BLaER1 (cell line): ENCODE results near the gene PLXNA3.
"Not testable (repeated sequence)": the region's sequence is repeated elsewhere in the genome, so short reads cannot be mapped to it uniquely, and the experiment has no call there.

Experiments
- H3K27ac ChIP-seq: shearing (Covaris generic); formaldehyde crosslinking; 2 replicates; pipeline ENCODE4 v1.8.1; 2022
- H3K27me3 ChIP-seq: shearing (Covaris generic); formaldehyde crosslinking; 2 replicates; pipeline ENCODE4 v1.8.1; 2022
- H3K36me3 ChIP-seq: shearing (Covaris generic); formaldehyde crosslinking; 2 replicates; pipeline ENCODE4 v1.8.1; 2022
- H3K4me1 ChIP-seq: shearing (Covaris generic); formaldehyde crosslinking; 2 replicates; pipeline ENCODE4 v1.8.1; 2022
- H3K4me2 ChIP-seq: shearing (Covaris generic); formaldehyde crosslinking; 2 replicates; pipeline ENCODE4 v1.8.1; 2022
- H3K4me3 ChIP-seq: shearing (Covaris generic); formaldehyde crosslinking; 2 replicates; pipeline ENCODE4 v1.8.1; 2022
- H3K9ac ChIP-seq: shearing (Covaris generic); formaldehyde crosslinking; 2 replicates; pipeline ENCODE4 v1.8.1; 2022
- H3K9me3 ChIP-seq: shearing (Covaris generic); formaldehyde crosslinking; 2 replicates; pipeline ENCODE4 v1.8.1; 2022
- H4K20me1 ChIP-seq: shearing (Covaris generic); formaldehyde crosslinking; 2 replicates; pipeline ENCODE4 v1.8.1; 2022
- Cebpa-rat ChIP-seq: shearing (Covaris generic); IDR thresholded peaks from 2 replicates; pipeline ENCODE4 v1.8.1; 2022

The PLXNA3 gene

GRCh38 chrX:154490021-154490413 is 31.9 kb downstream of the PLXNA3 start:
- Histone ChIP-seq H3K27me3 (peaks cover 12% of the 10 kb centered on the region), H3K9ac (peak overlapping the region; percentile 82), H3K36me3 (peaks cover 14% of the 10 kb centered on the region), H4K20me1 (peaks cover 12% of the 10 kb centered on the region), H3K4me1 (peaks cover 30% of the 10 kb centered on the region), H3K9me3 (peaks cover 32% of the 10 kb centered on the region), H3K4me3 (peak overlapping the region; percentile 75), H3K4me2 (peak overlapping the region; percentile 80), H3K27ac (peak overlapping the region; percentile 78)
- no peak for TF ChIP-seq Cebpa-rat

DNA sequence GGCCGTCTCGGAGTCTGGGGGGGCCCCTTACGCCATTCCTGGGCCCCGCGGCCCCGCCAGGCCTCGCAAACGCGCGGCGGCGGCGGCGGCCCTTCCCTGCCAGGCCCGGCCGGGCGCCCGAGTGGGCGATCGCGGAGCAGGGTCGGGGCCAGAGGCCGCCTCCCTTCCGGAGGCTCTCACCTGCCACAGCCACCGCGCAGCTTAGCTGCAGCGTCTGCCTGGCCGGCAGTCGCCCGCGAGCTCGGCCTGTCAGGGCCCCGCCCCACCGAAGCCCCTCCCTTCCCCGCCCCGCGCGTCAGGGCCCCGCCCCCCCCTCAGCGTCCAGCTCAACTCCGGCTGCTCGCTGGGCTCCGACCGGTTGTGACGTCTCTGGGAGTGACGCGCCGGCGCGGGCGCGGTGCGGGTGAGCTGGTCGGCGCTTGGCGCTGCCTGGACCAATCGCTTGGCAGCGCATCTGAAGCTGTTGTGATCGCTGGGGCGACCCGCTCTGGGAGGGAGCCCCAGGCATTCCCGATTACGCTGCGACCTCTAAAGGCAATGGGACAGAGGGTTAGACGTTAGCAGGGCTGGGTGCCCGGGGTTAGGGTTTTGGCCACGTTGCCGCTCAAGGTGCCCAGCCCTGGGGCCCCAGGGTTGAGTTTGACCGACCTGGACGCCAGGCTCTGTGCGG is 32.5 kb downstream of the PLXNA3 start, which contains the start of gene SLC10A3:
SLC10A3 (minus strand) TSS at position 216 of the 670 bp plus-strand sequence. CDS start 1,689 bp downstream, outside the sequence.
- Histone ChIP-seq H3K9me3 (peaks cover 32% of the 10 kb centered on the region), H3K4me3 (peak within 1 kb of the TSS; percentile 75), H3K9ac (peak within 1 kb of the TSS; percentile 82), H3K27ac (peak within 1 kb of the TSS; percentile 78), H3K36me3 (peaks cover 11% of the 10 kb centered on the region; the same call in 1 of the 2 replicates), H3K27me3 (peaks cover 17% of the 10 kb centered on the region), H3K4me1 (peaks cover 25% of the 10 kb centered on the region), H3K4me2 (peak within 1 kb of the TSS; percentile 80), H4K20me1 (peaks cover 6% of the 10 kb centered on the region; the same call in 1 of the 2 replicates)
- no peak for TF ChIP-seq Cebpa-rat

DNA sequence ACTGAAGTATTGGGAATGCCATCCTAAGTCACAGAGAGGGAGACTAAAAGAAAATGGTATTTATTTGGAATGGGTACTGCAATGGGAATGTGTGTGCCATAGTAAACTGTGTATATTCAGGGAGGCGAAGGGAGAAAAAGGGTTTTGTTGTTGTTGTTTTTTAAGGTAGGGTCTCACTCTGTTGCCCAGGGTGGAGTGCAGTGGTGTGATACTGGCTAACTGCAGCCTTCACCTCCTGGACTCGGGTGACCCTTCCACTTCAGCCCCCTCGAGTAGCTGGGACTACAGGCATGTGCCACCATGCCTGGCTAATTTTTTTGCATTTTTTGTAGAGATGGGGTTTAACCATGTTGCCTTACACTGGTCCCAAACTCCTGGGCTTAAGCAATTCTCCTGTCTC is 36.6 kb downstream of the PLXNA3 start:
- no peaks in the 10 kb centered on the region for H3K9me3 ChIP-seq
- no peaks in the 10 kb centered on the region for H3K36me3 ChIP-seq
- H3K27ac ChIP-seq: no peak overlapping the region
- H3K4me3 ChIP-seq: no peak overlapping the region
- no peak overlapping the region for H3K9ac ChIP-seq
- peaks cover 13% of the 10 kb centered on the region for H3K4me1 ChIP-seq
- no peak for TF ChIP-seq Cebpa-rat
- H3K4me2 ChIP-seq: no peak overlapping the region
- H4K20me1 ChIP-seq: no peaks in the 10 kb centered on the region
- peaks cover 49% of the 10 kb centered on the region for H3K27me3 ChIP-seq

GRCh38 chrX:154495472-154495922 is 37.4 kb downstream of the PLXNA3 start:
- Histone ChIP-seq H3K4me2 (no peak overlapping the region), H3K27me3 (peaks cover 57% of the 10 kb centered on the region), H3K4me1 (peaks cover 12% of the 10 kb centered on the region), H4K20me1 (no peaks in the 10 kb centered on the region), H3K9ac (no peak overlapping the region), H3K27ac (no peak overlapping the region), H3K4me3 (no peak overlapping the region), H3K9me3 (no peaks in the 10 kb centered on the region), H3K36me3 (no peaks in the 10 kb centered on the region)
- TF ChIP-seq Cebpa-rat: no peak

GRCh38 chrX:154496591-154497137 is 38.6 kb downstream of the PLXNA3 start:
- H3K27me3 ChIP-seq: peaks cover 58% of the 10 kb centered on the region
- H3K4me2 ChIP-seq: not testable (repeated sequence)

DNA sequence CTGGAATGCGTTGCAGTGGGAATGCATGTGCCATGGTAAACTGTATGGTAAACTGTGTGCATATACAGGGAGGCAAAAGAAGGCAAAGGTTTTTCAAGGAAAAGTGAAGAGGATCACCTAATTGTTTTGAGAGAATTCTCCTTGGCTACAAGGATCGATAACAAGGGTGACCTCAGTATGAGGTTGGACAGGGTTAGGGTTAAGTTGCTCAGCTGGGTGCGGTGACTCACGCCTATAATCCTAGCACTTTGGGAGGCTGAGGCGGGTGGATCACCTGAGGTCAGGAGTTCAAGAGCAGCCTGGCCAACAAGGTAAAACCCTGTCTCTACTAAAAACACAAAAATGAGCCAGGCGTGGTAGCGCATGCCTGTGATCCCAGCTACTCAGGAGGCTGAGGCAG is 43.3 kb downstream of the PLXNA3 start:
- H4K20me1 ChIP-seq, H3K9ac ChIP-seq, H3K4me3 ChIP-seq, H3K4me1 ChIP-seq, H3K4me2 ChIP-seq, H3K27ac ChIP-seq: not testable (repeated sequence)
- H3K27me3 ChIP-seq: peaks cover 46% of the 10 kb centered on the region
- peaks cover 16% of the 10 kb centered on the region; the same call in 1 of the 2 replicates for H3K36me3 ChIP-seq
- peaks cover 15% of the 10 kb centered on the region for H3K9me3 ChIP-seq

More at GRCh38 chrX:154496591-154497137, 38.6 kb downstream of the PLXNA3 start:
- H4K20me1 ChIP-seq, H3K4me1 ChIP-seq, H3K9ac ChIP-seq, H3K4me3 ChIP-seq, H3K36me3 ChIP-seq, H3K9me3 ChIP-seq, H3K27ac ChIP-seq: not testable (repeated sequence)

- Histone ChIP-seq H3K27ac (no peak overlapping the region), H3K4me3 (no peak overlapping the region), H3K4me2 (no peak overlapping the region), H3K27me3 (peaks cover 39% of the 10 kb centered on the region), H3K36me3 (peaks cover 23% of the 10 kb centered on the region; the same call in 1 of the 2 replicates), H3K4me1 (0 out of 2 replicates have a peak, but pooled peaks cover 6% of the 10 kb centered on the region), H3K9ac (no peak overlapping the region), H3K9me3 (peaks cover 20% of the 10 kb centered on the region), H4K20me1 (no peaks in the 10 kb centered on the region)
- TF ChIP-seq Cebpa-rat: no peak
Observed at GRCh38 chrX:154502098-154502497, 44.0 kb downstream of the PLXNA3 start.

DNA sequence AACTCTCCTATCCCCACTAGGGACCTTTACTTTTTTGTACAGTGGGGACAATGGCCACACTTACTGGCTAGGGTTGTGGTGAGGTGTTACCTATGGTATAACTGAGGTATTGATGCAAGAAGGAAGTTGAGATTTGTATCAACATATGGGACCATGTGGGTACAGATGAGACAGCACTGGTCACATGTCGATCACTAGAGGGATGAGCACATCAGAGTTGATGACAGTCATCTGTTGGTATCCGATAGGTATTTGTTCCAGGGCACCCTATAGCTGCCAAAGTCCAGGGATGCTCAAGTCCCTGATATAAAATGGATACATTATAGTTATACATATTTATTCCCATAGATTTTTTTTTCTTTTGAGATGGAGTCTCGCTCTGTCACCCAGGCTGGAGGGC is 44.9 kb downstream of the PLXNA3 start:
- Histone ChIP-seq H3K9ac (no peak overlapping the region), H3K4me3 (no peak overlapping the region), H3K4me2 (no peak overlapping the region), H3K27ac (no peak overlapping the region), H3K27me3 (peaks cover 31% of the 10 kb centered on the region), H3K36me3 (peaks cover 31% of the 10 kb centered on the region; the same call in 1 of the 2 replicates), H3K9me3 (peaks cover 28% of the 10 kb centered on the region), H3K4me1 (0 out of 2 replicates have a peak, but pooled peaks cover under 1% of the 10 kb centered on the region), H4K20me1 (no peaks in the 10 kb centered on the region)
- TF ChIP-seq Cebpa-rat: no peak

DNA sequence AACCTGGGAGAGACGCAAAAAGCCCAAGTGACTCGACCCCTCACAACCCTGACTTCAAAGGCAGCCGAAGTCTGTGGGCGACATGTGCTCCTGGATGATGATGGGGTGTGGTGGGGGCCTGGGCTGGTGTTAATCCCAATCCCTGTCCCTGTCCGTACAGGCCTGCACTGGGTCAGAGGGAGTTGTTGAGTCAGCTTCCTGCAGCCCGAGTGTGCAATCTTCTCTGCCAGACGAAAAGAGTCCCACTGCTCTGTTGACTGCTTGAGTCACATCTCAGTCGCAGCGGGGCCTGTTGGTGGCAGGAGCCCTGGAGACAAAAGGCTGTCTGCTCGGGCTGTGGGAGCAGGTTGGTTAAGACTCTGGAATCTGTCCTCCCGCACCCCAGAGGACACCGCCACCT is 47.7 kb downstream of the PLXNA3 start:
- Histone ChIP-seq H4K20me1 (no peaks in the 10 kb centered on the region), H3K9ac (no peak overlapping the region), H3K27me3 (peaks cover 35% of the 10 kb centered on the region), H3K4me1 (no peaks in the 10 kb centered on the region), H3K36me3 (peaks cover 50% of the 10 kb centered on the region; the same call in 1 of the 2 replicates), H3K9me3 (peaks cover 43% of the 10 kb centered on the region), H3K27ac (no peak overlapping the region), H3K4me3 (no peak overlapping the region), H3K4me2 (no peak overlapping the region)
- TF ChIP-seq Cebpa-rat: no peak
